Measurements from ENCODE around the gene ODAD3. TPM values are rescaled to one million over a fixed set of nuclear protein-coding genes. Genes with fewer than 3 reads are reported as not detected.

Gene ODAD3
- total RNA-seq (2013; cell fraction: nucleolus; rRNA removed) = not detected in 2 replicates
- total RNA-seq (2014; rRNA removed) (not detected in 2 replicates), total RNA-seq (2014; rRNA removed; fragmentation: Illumina TruSeq; extraction: Trizol) (not detected in 2 replicates), total RNA-seq (2021) (0.11 and 0.28 TPM in 2 replicates), polyA plus RNA-seq (2011; rRNA removed) (0.20 and 0.39 TPM in 2 replicates), polyA plus RNA-seq (2014; fragmentation: Illumina TruSeq; extraction: Trizol) (not detected in 2 replicates), polyA plus RNA-seq (2014; fragmentation: Nextera tagmentation; extraction: Ambion mirVana) (not detected), polyA plus RNA-seq (2014; rRNA removed) (0.08 TPM in 1 of 2 replicates, not detected in the other), polyA plus RNA-seq (2016; fragmentation: Nextera tagmentation; extraction: Ambion mirVana) (under 1 TPM in 1 of 2 experiments, not detected in 1; 0.11 TPM), polyA minus RNA-seq (2011; rRNA and poly(A)+ RNA removed) (not detected in 2 replicates), Bru-seq, nascent RNA (percentile 18 among the genes with signal in this experiment), BruChase-seq, experiment 1, labeled RNA remaining after a 6-hour chase (percentile 23 among the genes with signal in this experiment), BruChase-seq, experiment 2, labeled RNA remaining after a 2-hour chase (percentile 17 among the genes with signal in this experiment)
- polyA plus RNA-seq (2011; ENCODE audit: low read depth) = 0.13 TPM
- polyA plus RNA-seq (2011; cell fraction: cytosol; rRNA removed) = 0.20 and 0.24 TPM in 2 replicates
- polyA plus RNA-seq (2011; cell fraction: nucleus; rRNA removed) = 0.31 and 0.85 TPM in 2 replicates
- polyA plus RNA-seq (2012) = 1.0 and 1.2 TPM in 2 replicates
- polyA minus RNA-seq (2011; cell fraction: cytosol; rRNA and poly(A)+ RNA removed) = not detected in 2 replicates
- 0.24 TPM in 1 of 2 replicates, not detected in the other for polyA minus RNA-seq (2011; cell fraction: nucleus; rRNA and poly(A)+ RNA removed)
- long read RNA-seq, experiment 1 = 0 reads
- long read RNA-seq, experiment 2 = 0 reads

DNA sequence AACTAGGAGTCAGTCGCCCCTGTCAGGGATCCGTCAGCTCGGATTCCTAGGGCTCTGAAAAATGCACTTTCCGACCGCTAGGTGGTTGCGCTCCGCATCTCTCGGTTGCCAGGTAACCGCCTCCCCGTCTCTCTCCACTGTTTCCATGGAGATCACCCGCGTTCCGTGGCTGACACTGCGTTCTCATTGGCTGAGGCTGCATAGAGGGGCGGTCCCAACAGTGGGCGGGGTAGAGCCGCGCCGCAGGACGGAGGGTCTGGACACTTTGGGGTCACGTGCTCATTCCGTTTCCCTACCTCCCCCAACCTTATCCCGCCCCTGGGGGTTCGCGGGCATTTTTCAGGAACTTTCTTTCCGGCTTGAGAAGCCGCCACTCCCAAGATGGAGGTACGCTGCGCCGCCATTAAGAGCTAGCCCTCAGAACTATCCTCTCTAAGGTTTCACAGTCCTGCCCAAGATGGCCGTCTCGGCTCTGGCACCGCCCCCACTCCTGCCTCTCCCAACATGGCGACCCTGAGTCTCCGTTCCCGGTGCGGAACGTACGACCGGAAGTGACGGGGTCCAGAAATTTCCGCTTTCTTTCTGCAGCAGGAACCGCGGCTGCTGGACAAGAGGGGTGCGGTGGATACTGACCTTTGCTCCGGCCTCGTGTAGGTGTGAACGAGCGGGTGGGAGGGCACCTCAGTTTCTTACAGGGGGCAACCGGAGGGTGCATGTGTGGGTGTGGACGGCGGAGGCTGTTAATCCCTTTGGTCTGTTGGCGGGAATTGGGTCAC, at the start of gene ODAD3, which contains the start of gene PRKCSH:
ODAD3 (minus strand) TSS at position 65 of the 776 bp plus-strand sequence. CDS start 105 bp downstream, outside the sequence.
PRKCSH (plus strand) TSS at position 579 of the 776 bp plus-strand sequence. CDS start 483 bp downstream, outside the sequence.
- Histone ChIP-seq H3K9me3 (replicated peaks; ENCODE audit: control insufficient read depth, insufficient read depth, low read length) (no peaks in the 10 kb centered on the region), H2AFZ (ENCODE audit: control insufficient read depth, low read depth, low read length) (peak within 1 kb of the TSS; percentile 89), H3K36me3 (ENCODE audit: control insufficient read depth in 2 of 2, insufficient read depth in 2 of 2, low read length in 1 of 2) (peaks cover 2 to 9% of the 10 kb centered on the region in 2 experiments; a peak in 2 of 4 replicates), H3K4me2 (ENCODE audit: control insufficient read depth, insufficient read depth) (peak within 1 kb of the TSS; percentile 97), H4K20me1 (ENCODE audit: control insufficient read depth, insufficient read depth) (no peaks in the 10 kb centered on the region), H3K27ac (ENCODE audit: control insufficient read depth, insufficient read depth) (peak within 1 kb of the TSS; percentile 86), H3K79me2 (ENCODE audit: control insufficient read depth, insufficient read depth, low read length) (peaks cover 15% of the 10 kb centered on the region), H3K4me1 (ENCODE audit: control insufficient read depth, insufficient read depth, low read length) (peaks cover 11% of the 10 kb centered on the region), H3K9ac (ENCODE audit: control insufficient read depth, insufficient read depth, low read length) (peak within 1 kb of the TSS; percentile 92), H3K4me3 (peak within 1 kb of the TSS; percentile 99), H3K27me3 (replicated peaks in 1 of 2; ENCODE audit: control insufficient read depth in 2 of 2, insufficient read depth in 2 of 2, low read length in 1 of 2) (no peaks in the 10 kb centered on the region)
- peak; percentile 99 for DNase-seq (ENCODE audit: low read depth, low spot score)
- RAD21 ChIA-PET (ENCODE audit: unreplicated experiment) = interaction anchor here (0.6 to 1.9 kb wide), 9 partner anchors 14 to 252 kb away, joined by 3 to 10 read pairs (median 4); no protein-coding TSS in a partner anchor
- under 1% methylated on average over 53 of the region's 53 CpGs for WGBS (ENCODE audit: insufficient coverage, insufficient replicate concordance, low lambda C conversion rate, missing lambda C conversion rate)
- intact Hi-C loops (cut with micrococcal nuclease; ENCODE audit: unreplicated experiment) (loop anchor here (1.0 to 5.0 kb wide), 4 partner anchors 47 to 143 kb away; partner anchors contain the start of gene ZNF653), in situ Hi-C loops (cut with MboI) (no loop called here)
- ATAC-seq = peak; percentile 98
- CTCF ChIA-PET = interaction anchor here (0.6 to 2.8 kb wide), 19 partner anchors 9 to 1552 kb away, joined by 3 to 13 read pairs (median 4); partner anchors contain the start of genes CCDC159, ECSIT, EPOR and SWSAP1
- FAIRE-seq = peak; percentile 100
- SMC1A ChIA-PET (ENCODE audit: uncharacterized antibody, unreplicated experiment) = interaction anchor here (1.0 to 1.4 kb wide), 4 partner anchors 13 to 61 kb away, joined by 3 to 6 read pairs (median 4); partner anchors contain the start of genes EPOR and SWSAP1
- POLR2A ChIA-PET = interaction anchor here (0.6 to 1.6 kb wide), 8 partner anchors 9 to 897 kb away, joined by 3 to 12 read pairs (median 4); partner anchors contain the start of gene SWSAP1
- BruUV-seq (replicated peaks) = no TSS peak
- TF ChIP-seq, protein P1, sequence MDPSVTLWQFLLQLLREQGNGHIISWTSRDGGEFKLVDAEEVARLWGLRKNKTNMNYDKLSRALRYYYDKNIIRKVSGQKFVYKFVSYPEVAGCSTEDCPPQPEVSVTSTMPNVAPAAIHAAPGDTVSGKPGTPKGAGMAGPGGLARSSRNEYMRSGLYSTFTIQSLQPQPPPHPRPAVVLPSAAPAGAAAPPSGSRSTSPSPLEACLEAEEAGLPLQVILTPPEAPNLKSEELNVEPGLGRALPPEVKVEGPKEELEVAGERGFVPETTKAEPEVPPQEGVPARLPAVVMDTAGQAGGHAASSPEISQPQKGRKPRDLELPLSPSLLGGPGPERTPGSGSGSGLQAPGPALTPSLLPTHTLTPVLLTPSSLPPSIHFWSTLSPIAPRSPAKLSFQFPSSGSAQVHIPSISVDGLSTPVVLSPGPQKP (IDR thresholded peaks at IDR 0.05; ENCODE audit: low read depth, low read length) = peak; percentile 91
- TF ChIP-seq NFXL1 (IDR thresholded peaks at IDR 0.05; ENCODE audit: borderline replicate concordance) = no peak
- peak; percentile 99 for TF ChIP-seq IKZF1 (conservative IDR thresholded peaks at IDR 0.05)
- TF ChIP-seq POU2F2 (IDR thresholded peaks at IDR 0.05; ENCODE audit: borderline replicate concordance, low read depth, low read length) = no peak; the same call in 2 of the 3 replicates
- no peak for TF ChIP-seq PAX8 (IDR thresholded peaks at IDR 0.05)
- TF ChIP-seq PAX5 (IDR thresholded peaks at IDR 0.05; ENCODE audit: borderline replicate concordance, low read depth, low read length) = 0 out of 2 replicates have a peak, but pooled peaks have one; percentile 14
- TF ChIP-seq MYC (IDR thresholded peaks at IDR 0.05; ENCODE audit: insufficient read depth, insufficient read length, insufficient replicate concordance, low read length, severe bottlenecking) = no peak
- peak; percentile 94 for TF ChIP-seq NR2C1 (IDR thresholded peaks at IDR 0.05)
- TF ChIP-seq ZZZ3 (IDR thresholded peaks at IDR 0.05; ENCODE audit: control insufficient read depth, insufficient read length, low read depth) = no peak
- TF ChIP-seq SRF (IDR thresholded peaks at IDR 0.05; ENCODE audit: low read depth in 2 of 2, low read length in 2 of 2) = peak in 1 of 2 experiments; percentile 44; a peak in 1 of 4 replicates
- TF ChIP-seq YBX1 (IDR thresholded peaks at IDR 0.05) = no peak
- TF ChIP-seq ASH2L (IDR thresholded peaks at IDR 0.05; ENCODE audit: borderline replicate concordance, low read depth) = peak; percentile 64; the same call in 1 of the 2 replicates
- TF ChIP-seq KAT2A (conservative IDR thresholded peaks at IDR 0.05; ENCODE audit: control insufficient read depth, low read depth, low read length) = no peak
- peak; percentile 52 for TF ChIP-seq KLF5 (IDR thresholded peaks at IDR 0.05; ENCODE audit: partially characterized antibody)
- TF ChIP-seq, protein P2, sequence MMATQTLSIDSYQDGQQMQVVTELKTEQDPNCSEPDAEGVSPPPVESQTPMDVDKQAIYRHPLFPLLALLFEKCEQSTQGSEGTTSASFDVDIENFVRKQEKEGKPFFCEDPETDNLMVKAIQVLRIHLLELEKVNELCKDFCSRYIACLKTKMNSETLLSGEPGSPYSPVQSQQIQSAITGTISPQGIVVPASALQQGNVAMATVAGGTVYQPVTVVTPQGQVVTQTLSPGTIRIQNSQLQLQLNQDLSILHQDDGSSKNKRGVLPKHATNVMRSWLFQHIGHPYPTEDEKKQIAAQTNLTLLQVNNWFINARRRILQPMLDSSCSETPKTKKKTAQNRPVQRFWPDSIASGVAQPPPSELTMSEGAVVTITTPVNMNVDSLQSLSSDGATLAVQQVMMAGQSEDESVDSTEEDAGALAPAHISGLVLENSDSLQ (IDR thresholded peaks at IDR 0.05) = peak; percentile 98

All from GM12878 (cell line).